Stimulated activated CD8-positive, alpha-beta memory T cell treated with anti-CD3 and anti-CD28 coated beads, Interleukin-15, amount 100 ng/mL, for 48 hours (primary cell): ENCODE results near the gene NPW.

Experiments used
- DNase-seq, 2 donors: peaks; one replicate each; pipeline ENCODE4 v3.0.0-alpha.2; 2020; ENCODE audit warnings: low read depth in 2 of 2

NPW gene

DNA sequence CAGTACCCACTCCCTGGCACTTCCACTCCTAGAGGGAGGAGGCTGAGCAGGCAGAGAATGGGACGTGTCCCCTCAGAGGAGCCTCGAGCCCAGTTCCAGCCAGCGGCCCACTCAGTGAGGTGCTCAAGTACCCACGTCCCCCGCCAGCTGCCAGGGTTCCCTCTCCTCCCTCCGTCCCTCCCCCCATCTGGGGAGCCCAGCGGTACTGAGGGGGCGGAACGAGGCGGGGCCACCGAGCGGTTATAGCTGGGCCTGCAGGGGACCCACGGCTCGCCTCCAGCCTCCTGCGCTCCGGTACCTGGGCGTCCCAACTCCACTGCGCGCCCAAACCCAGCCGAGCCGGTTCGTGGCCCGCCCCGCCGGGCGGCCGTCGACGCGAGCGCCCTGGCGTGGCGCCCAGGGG, at the start of gene NPW:
TSS of gene NPW (plus strand) at position 268 of the 403 bp plus-strand sequence.
- DNase-seq, result peak; percentile 28 to 38

DNA sequence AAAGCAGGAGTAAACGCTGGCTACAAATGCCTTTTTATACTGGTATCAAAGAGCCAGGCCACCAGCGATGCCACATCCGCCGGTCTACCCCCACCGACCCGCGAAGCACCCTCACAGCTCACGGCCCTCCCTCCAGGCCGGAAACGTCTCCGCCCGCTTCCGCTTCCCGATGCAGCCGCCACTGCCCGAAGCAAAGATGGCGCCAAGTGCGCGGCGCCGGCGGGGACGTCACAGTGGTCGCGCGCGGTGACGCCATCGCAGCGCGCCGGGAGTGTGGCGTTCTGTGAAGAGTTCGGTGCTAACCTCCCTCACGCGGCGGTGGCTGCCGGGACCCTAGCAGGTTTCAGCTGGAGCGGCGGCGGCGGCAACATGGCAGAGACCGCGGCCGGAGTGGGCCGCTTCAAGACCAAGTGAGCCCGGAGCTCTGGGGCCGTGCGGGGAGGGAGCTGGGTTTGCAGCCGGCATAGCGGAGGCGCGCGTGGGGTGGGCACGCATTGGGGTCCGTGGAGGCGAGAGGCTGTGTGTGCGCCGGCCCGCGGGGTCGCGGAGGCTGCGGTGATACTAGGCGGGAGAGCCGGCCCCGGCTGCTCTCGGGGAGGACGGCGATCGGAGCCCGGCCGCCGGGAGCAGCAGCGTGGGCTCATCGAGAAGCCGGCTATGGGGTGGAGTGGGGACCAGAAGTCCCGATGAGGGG, 47.6 kb upstream of the NPW start, which contains the start of gene TBL3:
TSS of gene TBL3 (plus strand) at position 258 of the 694 bp plus-strand sequence. CDS start at position 370, 112 bp downstream.
- peak; percentile 95 to 96 for DNase-seq

DNA sequence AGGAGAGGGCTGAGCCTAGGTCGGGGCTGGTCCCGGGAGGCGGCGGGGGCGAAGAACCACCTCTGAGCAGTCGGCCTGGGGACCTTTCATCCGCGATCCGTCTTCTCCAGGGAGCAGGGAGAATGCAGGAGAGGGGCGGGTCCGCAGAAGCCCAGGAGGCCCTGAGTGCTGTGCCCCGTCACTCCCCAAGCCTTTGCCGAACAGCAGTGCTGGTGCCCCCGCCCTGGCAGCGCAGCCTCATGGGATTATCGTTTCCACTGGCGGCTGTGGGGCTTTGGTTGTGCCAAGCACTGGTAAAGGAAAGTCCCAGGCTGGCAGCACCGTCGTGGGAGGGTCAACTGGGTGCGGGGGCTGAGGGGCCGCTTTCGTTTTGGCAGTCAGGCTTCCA, 47.1 kb upstream of the NPW start:
- DNase-seq, result no peak

DNA sequence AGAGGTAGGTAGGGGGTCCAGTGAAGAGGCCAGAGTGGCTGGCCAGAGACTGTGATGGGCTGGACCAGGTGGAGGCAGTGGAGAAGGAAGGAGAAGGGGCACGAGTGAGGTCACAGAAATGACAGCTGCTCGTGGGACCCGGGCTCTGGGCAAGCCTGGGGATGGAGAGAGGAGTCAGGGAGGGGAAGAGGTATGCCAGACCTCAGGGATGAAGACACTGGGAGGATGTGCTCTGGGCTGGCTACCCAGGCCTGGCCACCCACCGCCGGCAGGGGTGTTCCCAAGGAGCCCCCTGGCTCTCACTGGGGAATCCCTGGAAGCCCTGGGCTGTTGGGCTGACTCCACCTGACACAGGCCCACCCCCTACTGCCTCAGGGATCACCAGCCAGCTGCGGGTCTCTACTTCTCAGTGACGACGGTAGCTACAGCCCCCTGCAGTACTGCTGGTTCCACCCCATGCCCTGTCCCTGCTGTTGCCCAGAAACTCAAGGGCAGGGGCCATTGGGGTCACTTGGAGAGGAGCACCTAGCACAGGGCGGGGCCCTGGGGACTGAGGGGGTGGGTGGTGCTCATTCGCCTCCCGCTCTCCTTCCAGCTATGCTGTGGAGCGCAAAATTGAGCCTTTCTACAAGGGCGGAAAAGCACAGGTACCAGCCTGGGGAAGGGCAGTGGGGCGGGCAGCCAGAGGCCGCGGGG, 46.0 kb upstream of the NPW start:
- no peak for DNase-seq

DNA sequence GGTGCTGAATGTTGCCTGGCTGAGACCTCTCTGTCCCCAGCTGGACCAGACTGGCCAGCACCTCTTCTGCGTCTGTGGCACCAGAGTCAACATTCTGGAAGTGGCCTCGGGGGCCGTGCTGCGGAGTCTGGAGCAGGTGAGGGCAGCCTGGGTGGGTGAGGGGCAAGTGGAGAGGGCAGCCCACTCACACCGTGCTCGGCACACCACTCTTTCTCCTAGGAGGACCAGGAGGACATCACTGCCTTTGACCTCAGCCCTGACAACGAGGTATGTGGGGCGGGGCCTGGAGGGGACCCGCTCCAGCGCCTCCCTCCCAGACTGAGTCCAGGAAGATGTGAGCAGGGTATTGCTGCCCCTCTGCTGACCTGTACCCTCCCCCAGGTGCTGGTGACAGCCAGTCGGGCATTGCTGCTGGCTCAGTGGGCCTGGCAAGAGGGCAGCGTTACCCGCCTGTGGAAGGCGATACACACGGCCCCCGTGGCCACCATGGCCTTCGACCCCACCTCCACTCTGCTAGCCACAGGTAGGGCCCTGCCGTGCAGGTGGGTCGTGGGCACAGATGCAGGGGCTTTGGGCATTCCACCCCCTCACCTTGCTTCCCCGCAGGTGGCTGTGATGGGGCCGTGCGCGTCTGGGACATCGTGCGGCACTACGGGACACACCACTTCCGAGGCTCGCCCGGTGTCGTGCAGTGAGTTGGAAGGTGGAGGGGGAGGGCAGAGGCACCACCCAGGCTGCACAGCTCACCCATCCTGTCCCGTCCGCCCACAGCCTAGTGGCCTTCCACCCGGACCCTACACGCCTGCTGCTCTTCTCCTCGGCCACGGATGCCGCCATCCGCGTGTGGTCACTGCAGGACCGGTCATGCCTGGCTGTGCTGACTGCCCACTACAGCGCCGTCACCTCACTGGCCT, 45.2 kb upstream of the NPW start:
- no peak for DNase-seq

DNA sequence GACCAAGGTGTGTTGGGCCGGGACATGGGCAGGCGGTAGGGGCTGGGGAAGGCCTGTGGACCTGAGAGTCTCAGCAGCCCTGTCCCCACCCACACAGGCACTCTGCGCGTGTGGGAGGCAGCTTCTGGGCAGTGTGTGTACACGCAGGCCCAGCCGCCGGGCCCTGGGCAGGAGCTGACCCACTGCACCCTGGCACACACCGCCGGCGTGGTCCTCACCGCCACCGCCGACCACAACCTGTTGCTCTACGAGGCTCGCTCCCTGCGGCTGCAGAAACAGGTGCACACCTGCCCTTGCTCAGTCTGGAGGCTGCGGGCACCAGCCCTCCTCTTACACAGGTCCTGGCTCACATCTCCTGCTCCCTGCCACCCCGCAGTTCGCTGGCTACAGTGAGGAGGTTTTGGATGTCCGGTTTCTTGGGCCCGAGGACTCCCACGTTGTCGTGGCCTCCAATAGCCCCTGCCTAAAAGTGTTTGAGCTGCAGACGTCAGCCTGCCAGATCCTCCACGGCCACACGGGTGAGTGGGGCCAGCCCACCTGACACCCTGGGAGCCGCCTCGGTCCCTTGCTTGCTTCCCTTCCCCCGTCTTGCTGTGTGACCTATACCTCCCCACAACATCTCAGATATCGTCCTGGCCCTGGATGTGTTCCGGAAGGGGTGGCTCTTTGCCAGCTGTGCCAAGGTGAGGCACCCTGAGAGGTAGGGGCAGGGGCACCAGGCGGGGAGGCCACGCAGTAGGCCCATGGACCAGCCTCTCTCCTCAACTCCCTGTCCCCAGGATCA, 44.0 kb upstream of the NPW start:
- DNase-seq, result no peak

DNA sequence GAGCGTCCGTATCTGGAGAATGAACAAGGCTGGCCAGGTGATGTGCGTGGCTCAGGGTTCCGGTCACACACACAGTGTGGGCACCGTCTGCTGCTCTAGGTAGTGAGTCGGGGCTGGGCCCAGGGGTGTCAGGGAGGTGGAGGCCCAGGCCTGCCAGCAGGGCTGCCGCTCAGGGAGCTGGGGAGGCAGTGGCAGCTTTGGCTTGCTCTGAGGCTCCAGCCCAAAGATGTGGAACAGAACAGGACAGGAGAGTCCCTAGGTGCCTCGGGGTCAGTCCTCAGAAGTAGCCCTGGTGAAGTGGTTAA, 43.4 kb upstream of the NPW start:
- no peak for DNase-seq

DNA sequence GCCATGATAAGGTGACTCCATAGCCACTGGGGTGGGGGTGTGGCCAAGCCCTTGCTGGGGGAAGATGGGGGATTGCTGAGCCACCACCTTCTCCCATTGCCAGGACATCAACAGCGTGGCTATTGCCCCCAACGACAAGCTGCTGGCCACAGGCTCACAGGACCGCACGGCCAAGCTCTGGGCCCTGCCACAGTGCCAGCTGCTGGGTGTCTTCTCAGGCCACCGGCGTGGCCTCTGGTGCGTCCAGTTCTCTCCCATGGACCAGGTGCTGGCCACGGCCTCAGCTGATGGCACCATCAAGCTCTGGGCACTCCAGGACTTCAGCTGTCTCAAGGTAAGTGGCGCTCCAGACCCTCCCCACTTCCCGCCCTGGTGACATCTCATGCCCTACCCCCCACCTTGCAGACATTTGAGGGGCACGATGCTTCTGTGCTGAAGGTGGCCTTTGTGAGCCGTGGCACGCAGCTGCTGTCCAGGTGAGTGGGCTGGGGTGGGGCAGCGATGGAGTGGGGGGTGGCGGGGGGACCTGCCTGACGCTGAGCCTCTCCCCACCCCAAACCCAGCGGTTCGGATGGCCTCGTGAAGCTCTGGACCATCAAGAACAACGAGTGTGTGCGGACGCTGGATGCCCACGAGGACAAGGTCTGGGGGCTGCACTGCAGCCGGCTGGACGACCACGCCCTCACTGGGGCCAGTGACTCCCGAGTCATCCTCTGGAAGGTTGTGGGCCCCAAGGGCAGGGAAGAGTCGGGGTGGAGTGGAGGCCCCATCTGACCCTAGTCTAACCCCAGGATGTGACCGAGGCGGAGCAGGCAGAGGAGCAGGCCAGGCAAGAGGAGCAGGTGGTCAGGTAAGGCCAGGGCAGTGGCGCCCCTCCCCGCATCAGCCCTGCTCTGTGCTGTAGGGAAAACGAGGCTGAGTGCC, 42.4 kb upstream of the NPW start:
- DNase-seq, result no peak

DNA sequence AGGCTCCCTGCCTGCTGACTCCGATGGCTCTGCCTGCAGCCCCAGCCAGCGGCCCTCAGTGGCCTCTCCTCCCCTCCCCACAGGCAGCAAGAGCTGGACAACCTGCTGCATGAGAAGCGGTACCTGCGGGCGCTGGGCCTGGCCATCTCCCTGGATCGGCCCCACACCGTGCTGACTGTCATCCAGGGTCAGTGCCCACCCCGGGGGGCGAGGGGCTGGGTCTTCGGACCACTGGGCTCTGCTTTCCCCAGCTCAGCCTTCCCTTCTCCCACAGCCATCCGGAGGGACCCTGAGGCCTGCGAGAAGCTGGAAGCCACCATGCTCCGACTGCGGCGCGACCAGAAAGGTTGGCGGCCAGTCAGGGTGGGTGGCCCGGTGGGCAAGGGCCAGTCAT, 41.7 kb upstream of the NPW start:
- DNase-seq, result no peak

DNA sequence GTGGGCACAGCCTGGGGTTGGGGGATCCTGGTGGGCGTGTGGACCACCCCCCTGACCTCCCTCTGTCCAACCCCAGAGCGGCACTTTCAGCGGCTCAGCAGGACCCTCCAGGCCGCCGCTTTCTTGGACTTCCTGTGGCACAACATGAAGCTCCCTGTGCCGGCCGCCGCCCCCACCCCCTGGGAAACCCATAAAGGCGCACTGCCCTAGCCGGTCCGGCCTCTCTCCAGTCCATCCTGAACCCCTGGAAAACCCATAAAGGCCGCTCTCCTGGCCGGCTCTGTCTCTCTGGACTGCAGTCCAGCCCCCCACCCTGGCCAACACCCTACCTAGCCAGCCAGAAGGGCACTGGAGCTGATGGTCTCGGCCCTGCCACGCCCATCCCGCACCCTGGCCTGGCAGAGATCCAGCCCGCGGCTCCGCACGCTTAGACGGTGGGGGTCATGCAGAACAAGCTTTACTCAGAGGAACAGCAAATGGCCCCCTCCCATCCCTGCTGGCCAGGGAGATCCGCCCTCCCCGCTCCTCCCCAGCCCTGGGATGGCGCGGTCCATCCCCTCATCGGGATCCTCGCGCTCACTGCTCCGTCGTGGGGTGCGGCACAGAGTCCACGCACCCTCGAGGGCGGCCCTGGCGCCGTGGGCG, 41.0 kb upstream of the NPW start:
- DNase-seq, result no peak

DNA sequence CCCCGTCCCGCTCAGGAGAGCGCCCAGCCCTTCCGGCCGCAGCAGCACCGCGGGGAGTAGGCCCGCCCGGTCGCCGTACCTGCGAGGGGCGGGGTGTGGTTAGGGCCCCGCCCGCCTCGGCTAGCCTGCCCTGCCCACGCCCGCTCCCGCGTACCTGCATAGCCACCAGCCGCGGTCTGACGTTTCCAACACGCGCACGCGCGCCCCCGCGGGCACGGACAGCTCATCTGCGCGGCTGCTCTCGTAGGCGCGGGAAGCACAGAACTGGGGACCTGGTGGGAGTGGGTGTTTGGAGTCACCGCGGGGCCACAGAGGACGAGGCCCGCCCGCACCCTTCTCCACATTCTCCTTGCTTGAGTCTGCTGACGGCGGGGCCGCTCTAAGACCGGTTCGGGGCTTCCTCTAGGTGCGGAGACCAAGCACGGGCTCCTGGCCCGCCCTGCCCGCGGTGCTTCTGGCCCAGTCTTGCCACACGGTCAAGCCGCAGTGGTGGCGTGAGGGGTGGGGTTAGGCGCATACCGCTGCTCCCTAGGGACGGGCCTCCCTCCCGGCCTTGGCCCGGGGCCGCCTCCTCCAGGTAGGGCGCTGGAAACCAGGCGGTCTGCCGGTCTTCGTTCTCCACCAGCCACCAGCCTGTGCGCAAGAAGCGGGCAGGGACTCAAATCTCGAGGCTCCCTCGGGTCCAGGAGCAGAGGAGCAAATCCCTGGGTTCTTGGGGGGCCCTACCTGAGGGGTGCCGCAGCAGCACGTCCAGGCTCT, 40.1 kb upstream of the NPW start:
- no peak for DNase-seq

DNA sequence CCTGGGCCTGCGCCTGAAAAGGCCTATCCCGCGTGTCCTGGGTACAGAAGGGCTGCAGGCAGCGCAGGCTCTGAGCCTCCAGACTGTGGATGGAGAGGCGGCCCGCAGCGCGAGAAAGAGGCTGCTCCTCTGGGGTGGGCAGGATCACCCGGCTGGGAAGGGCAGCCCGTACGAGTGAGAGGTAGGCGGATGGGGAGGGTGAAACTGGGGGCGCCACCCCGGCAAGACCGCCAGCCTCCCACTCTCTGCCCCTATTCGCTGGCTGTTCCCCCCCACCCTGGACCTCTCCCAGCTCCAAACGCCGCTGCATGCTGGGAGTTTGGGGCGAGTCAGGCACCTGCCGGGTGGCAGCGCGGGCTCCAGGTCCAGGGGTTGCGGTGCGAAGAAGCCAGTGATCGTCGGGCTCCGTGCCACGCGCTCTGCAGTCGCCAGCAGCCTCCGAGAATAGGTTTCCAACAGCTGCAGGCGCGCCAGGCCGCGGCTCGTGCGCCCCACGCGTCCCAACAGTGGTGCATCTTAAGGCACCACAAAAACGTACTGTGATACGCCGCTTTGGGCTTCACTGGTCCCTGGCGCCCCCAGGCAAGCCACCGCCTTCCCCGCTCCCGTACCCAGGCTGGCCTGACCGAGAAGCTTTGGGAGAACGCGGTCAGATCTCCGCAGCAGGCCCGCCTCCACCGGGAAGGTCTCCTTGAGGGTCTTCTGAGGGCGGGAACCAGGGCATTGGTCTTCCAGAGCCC, 39.4 kb upstream of the NPW start:
- DNase-seq, result no peak

DNA sequence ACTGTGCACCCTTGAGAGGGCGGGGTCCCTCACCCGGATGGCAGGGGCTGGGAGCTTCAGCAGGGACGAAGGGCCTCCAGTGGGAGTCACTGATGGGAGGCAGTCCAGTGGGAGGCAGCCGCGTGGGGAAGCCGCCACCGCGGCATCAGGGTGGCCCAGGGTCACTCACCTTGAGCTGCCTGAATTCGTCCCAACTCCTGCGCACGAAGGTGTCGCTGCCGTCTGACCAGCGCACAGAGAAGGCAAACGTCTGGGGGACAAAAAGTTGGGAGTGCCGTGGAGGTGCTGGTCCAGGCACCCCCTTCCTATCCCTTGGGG, 38.9 kb upstream of the NPW start:
- DNase-seq, result no peak

DNA sequence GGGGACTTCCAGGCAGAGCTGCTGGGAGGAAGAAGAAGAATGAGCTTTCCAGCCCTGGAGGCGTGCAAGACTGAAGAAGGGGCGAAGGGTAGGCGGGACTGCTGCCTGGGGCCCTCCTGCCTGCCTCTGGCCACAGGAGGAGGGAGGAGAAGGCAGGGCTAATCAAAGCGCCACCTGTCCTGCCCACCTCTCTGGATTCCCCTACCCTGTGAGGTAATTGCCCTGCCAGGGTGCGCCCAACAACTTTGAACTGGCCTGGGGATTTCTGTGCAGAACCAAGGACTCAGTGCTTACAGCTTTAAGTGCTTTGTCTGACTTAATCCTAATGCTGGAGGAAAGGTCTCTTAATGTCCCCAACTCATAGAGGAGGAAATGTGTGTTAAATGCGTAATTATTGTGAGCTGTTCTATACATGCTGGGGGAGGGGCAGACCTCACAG, 38.2 kb upstream of the NPW start, which contains the start of gene NOXO1:
TSS of gene NOXO1 (minus strand) at position 72 of the 439 bp plus-strand sequence. CDS start 290 bp downstream, outside the sequence.
- DNase-seq, result no peak

DNA sequence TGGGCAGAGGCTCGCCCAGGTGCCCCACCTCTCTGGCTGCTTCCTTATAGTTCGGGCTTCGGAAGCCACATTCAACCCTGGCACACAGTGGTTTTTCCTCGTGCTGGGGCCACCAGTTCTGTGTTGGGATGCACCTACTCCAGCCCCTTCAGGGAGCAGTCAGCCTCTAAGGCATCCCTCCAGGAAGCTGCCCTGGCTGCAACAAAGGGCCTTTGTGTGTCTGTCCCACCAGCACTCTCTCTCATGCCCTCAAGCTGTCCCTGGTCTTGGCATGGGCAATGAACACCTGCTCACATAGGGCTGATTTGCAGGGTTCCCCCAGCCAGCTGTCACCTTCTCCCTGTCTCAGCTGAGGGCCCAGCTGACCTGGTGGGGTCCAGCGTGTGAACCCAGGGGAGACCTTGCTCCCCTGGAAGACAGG, 37.6 kb upstream of the NPW start:
- DNase-seq, result no peak

DNA sequence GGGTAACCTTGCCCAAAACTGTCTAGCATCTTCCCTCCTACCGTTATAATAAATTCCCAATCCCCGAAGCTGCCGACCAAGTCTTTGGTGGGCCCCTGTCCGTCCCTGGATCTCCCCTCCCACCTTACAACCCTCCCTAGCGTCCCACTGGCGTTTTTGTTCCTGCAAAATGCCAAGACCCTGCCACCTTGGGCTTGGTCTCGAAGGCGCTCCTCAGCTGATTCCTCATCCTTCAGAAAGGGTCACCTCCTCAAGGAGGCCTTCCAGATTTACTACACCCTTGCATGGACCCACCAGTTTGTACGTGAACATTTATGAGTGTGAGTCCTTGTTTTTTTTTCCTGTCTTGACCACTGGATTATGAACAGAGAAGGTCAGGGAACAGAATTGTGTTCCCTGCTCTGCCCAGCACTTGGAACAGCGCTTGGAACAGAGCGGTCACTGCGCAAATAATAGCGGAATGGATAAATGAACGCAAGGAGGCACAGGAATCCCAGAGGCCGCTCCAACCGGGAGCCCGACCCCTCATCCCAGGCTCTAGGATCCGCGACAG, 36.5 kb upstream of the NPW start:
- no peak for DNase-seq

DNA sequence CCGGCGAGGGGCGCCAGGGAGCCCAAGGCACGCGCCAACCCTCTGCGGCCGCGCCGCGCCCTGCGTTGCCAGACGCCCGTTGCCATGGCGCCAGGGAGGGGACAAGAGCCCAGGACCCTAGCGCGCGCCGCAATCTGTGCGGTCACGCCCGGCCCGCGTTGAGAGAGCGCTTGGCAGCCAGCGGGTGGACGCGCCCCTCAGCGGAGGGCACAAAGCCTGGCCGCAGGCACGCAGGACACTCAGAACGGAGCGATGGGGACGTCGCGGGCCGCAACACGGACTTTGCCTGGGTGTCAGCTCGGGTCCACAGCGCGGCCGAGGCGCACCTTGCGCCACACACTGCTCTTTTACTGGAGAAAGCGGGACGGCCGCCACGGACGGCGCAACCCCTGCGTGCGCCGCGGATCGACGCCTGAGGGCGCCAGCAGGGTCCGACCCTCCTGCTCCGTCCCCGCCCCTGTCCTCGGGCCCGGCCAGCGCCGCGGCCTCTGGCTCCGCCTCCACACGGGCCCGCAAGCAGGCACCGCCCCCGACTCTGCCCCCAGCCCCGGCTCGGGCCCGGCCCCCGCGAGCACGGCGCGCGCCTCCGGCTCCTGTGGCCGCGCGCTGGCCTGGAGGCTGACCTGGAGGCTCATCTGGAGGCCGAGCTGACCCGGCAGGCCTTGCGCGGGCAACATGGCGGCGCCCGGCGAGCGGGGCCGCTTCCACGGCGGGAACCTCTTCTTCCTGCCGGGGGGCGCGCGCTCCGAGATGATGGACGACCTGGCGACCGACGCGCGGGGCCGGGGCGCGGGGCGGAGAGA, 35.8 kb upstream of the NPW start, which contains the start of gene GFER:
TSS of gene GFER (plus strand) at position 650 of the 803 bp plus-strand sequence. CDS start at position 676, 26 bp downstream.
- peak; percentile 77 to 79 for DNase-seq
